Sigmoid colon (tissue), 3 donors: ENCODE measurements around the gene ADAD1.

ENCODE experiments used
- CTCF ChIP-seq, 4 experiments: fragments of 450-650 bp in 3 of 4; fragments of 200-600 bp in 1 of 4; IDR thresholded peaks; one replicate each; pipeline ENCODE4 v1.5.1; 2016 to 2019; ENCODE audit warnings: antibody characterized with exemption in 4 of 4, mild to moderate bottlenecking in 3 of 4, moderate library complexity in 2 of 4
- POLR2A ChIP-seq, 2 donors: fragments of 450-650 bp; IDR thresholded peaks; one replicate each; pipeline ENCODE4 v1.6.1; 2016; ENCODE audit warnings: antibody characterized with exemption in 2 of 2, mild to moderate bottlenecking in 2 of 2, moderate library complexity in 2 of 2

- TF ChIP-seq POLR2A (IDR thresholded peaks at IDR 0.05) (no peak), CTCF (IDR thresholded peaks at IDR 0.05) (no peak)
Observed at GRCh38 chr4:122356317-122356808, 22.4 kb upstream of the ADAD1 start.
